ENCODE data around the gene GPX2.

Gene GPX2

DNA sequence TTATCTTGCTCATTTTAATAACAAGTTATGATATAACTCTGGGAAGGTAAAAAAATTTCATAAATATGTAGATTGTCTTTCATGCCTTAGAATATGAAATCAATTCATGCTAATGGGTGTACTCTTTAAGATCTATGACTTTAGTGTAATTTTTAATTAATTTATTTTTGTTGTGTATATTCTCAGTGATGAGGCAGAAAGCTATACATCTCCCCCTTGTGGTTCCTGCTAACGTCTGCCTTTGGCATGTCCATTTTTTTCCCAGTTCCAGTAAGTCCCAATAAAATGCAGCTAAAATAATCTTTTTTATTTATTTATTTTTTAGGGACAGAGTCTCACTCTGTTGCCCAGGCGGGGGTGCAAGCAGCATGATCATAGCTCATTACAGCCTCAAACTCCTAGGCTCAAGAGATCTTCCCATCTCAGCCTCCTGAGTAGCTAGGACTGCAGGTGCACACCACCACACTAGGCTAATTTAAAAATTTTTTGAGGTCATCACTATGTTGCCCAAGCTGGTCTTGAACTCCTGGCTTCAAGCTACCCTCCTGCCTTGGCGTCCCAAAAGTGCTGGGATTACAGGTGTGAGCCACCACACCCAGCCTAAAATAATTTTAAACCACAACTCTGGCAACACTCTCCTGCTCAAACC lies 31.6 kb downstream of the GPX2 start:
- no peak for DNase-seq

DNA sequence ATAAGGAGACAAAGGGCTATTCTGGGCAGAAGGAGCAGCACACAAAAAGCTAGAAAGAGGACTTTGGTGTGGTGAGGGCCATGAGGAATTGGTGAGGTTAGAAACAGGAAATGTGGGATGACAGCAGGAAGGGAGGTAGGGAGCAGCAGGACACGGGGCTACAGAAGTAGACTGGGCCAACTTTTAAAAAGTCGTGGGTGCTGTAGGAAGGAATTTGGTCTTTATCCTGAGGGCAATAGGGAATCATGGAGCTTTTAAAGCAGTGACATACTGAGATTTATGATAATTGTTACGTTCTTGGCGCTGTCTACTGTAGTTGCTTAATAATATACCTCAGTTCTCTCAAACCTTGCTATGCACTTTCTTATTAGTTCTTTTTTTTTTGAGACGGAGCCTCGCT lies 36.5 kb downstream of the GPX2 start:
- DNase-seq: no peak

DNA sequence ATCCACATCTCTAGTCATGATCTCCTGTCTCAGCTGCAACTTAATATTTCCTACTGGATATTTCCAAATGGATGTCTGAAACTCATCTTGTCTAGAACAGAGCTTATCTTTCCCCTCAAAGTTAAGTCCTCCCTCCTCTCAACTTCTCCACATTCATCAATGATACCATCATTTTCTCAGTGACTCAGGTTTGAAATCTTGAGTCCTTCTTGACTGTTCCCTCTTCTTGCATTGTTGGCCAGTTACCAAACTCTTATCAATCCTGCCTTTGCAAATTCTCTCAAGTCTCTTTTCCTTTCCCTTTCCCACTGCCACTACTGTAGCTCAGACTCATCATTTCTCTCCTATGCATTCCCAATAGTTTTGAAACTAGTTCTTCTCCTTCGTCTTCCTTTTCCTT lies 42.6 kb downstream of the GPX2 start:
- DNase-seq: no peak

DNA sequence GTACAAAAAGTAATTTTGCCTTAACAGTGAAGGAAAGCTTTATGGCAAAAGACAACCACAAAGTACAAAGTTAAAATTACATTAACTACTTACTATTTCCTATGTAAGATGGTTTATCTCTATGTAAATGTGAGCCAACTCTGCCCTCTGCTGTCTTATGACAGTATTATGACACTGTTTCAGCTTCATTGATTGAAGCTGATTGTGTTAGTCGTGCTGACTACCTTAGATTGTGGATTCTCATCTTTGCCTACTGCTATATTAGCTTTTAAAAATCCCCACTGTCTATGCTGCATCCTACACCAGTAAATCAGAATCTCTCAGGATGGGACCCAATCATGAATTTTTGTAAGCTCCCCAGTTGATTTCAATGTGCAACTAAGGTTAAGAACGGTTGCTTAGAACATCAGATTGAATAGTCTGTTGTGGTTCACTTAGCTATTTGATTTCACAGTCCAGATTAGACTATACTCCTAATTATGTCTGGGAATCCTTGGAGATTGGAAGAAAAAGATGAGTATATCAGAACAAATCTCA lies 50.6 kb downstream of the GPX2 start:
- DNase-seq: peak; percentile 71

DNA sequence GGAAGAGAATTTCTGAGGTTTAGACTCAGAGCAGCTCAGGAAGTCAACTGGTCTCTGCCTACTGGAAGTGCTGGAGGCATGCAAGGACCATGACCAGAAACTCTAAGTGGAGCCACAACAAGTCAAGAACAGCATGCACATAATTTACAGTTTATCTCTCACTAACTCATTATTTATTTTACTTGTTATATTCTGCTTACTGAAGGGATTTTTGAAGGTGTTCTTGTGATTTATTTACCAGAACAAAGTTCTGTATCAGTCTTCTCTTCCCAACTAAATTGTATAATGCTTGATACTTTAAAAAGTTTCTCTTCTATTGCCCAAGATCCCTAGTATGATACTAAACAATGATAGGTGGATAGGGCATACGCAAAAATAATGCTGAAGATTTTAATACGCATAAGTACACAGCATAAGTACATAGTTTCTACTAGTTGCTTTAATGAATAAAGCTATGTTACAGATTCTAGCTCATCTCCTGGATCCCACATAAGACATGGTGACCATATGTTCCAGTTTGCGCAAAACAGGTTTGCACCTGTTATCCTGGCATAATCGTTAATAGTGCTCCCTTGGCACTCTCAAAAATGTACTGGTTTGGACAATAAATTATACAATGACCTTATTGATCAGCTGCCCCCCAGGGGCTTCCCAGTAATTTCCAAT lies 51.2 kb downstream of the GPX2 start:
- no peak for DNase-seq

DNA sequence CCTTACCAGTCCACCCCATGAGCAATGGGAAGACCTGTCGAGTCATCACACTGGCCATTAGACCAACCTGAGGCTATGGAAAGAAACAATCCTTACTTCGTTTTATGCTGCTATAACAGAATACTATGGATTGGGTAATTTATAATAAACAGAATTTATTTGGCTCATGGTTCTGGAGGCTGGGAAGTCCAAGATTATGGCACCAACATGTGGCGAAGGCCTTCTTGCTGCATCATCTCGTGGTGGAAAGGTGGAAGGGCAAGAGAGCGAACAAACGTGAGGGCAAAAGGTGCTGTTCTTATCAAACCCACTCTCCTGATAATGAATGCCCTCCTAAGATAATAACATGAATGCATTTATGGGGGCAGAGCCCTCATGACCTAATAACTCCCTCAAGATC lies 53.2 kb downstream of the GPX2 start:
- no peak for DNase-seq

Data from midbrain (tissue), 1 donor.